Measurements from ENCODE around the gene GNAQ. TPM values are rescaled to one million over a fixed set of nuclear protein-coding genes. Genes with fewer than 3 reads are reported as not detected.

The GNAQ gene
- total RNA-seq, 4 donors from 2014 or later: 35.4 to 95.7 (median 52.3) TPM

DNA sequence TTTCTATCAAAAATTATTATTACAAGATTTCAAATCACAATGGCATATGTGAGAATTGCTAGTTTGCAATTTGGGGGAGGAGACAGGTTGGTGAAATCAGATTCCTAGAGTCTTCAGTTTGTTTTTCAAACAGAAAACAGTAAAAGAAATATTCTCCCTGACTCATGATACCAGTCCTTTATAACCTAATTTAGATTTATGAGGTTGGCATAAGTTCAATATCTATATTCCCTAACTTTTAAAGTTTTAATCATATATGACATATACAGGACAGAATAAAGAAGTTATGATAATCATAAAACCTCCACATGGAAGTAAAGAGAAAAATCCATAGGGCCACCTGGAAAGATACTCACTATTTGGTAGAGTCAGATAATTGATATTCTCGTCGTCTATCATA lies 216.4 kb downstream of the GNAQ start:
- Histone ChIP-seq H3K27me3 (no peaks in the 10 kb centered on the region), H3K36me3 (no peaks in the 10 kb centered on the region), H3K4me1 (no peaks in the 10 kb centered on the region), H3K9me3 (no peaks in the 10 kb centered on the region), H3K4me3 (no peak overlapping the region), H3K27ac (no peak overlapping the region)
- intact Hi-C loops (cut with DNase I; ENCODE audit: low total_unique reads): no loop called here
- TF ChIP-seq CTCF (IDR thresholded peaks at IDR 0.05): no peak
- no peak for TF ChIP-seq POLR2A (IDR thresholded peaks at IDR 0.05)
- no peak for DNase-seq

DNA sequence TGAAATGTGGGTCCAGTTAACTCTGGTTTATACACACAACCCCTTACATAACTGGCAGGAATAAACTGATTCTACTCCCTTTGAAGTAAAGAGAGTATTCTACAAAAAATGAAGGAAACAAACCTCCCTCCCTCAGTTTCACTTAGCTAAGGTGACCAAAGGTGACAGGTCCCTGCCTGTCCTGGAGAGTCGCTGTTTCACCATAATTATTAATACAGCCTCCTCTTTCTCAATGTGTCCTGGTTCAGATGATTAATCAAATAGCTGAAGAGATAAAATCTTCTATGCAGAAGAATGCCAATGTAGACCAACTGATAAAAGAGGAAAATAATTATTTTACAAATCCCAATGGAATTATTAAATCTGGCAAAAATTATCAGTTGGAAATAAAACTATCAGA lies 219.8 kb downstream of the GNAQ start:
- Histone ChIP-seq H3K9me3 (no peaks in the 10 kb centered on the region), H3K4me1 (no peaks in the 10 kb centered on the region), H3K27ac (no peak overlapping the region), H3K27me3 (no peaks in the 10 kb centered on the region), H3K4me3 (no peak overlapping the region), H3K36me3 (no peaks in the 10 kb centered on the region)
- DNase-seq: no peak
- intact Hi-C loops (cut with DNase I; ENCODE audit: low total_unique reads): no loop called here
- no peak for TF ChIP-seq CTCF (IDR thresholded peaks at IDR 0.05)
- TF ChIP-seq POLR2A (IDR thresholded peaks at IDR 0.05): no peak

GRCh38 chr9:77810637-77811119 lies 220.9 kb downstream of the GNAQ start:
- no peak for DNase-seq
- H3K9me3 ChIP-seq: no peaks in the 10 kb centered on the region

GRCh38 chr9:77810047-77810446 lies 221.6 kb downstream of the GNAQ start:
- no peak for DNase-seq
- intact Hi-C loops (cut with DNase I; ENCODE audit: low total_unique reads): no loop called here
- Histone ChIP-seq H3K4me3 (no peak overlapping the region), H3K27me3 (no peaks in the 10 kb centered on the region), H3K27ac (no peak overlapping the region), H3K9me3 (no peaks in the 10 kb centered on the region), H3K36me3 (no peaks in the 10 kb centered on the region), H3K4me1 (no peaks in the 10 kb centered on the region)
- TF ChIP-seq CTCF (IDR thresholded peaks at IDR 0.05): no peak
- no peak for TF ChIP-seq POLR2A (IDR thresholded peaks at IDR 0.05)

More at GRCh38 chr9:77810637-77811119, 220.9 kb downstream of the GNAQ start:
- Histone ChIP-seq H3K36me3 (no peaks in the 10 kb centered on the region), H3K4me1 (no peaks in the 10 kb centered on the region), H3K4me3 (no peak overlapping the region), H3K27ac (no peak overlapping the region), H3K27me3 (no peaks in the 10 kb centered on the region)
- intact Hi-C loops (cut with DNase I; ENCODE audit: low total_unique reads): no loop called here
- TF ChIP-seq POLR2A (IDR thresholded peaks at IDR 0.05) (no peak), CTCF (IDR thresholded peaks at IDR 0.05) (no peak)

GRCh38 chr9:77809552-77809951 lies 222.1 kb downstream of the GNAQ start:
- H3K4me3 ChIP-seq: no peak overlapping the region
- H3K4me1 ChIP-seq: no peaks in the 10 kb centered on the region
- H3K36me3 ChIP-seq: no peaks in the 10 kb centered on the region
- DNase-seq: no peak
- TF ChIP-seq POLR2A (IDR thresholded peaks at IDR 0.05) (no peak), CTCF (IDR thresholded peaks at IDR 0.05) (no peak)
- H3K9me3 ChIP-seq: no peaks in the 10 kb centered on the region
- intact Hi-C loops (cut with DNase I; ENCODE audit: low total_unique reads): no loop called here
- H3K27ac ChIP-seq: no peak overlapping the region
- H3K27me3 ChIP-seq: no peaks in the 10 kb centered on the region
